A673 (cell line): ENCODE results near the gene PRKAR2B. TPM values are rescaled to one million over a fixed set of nuclear protein-coding genes. Genes with fewer than 3 reads are reported as not detected.

Experiments used
- BruUV-seq: library from RNA; stranded (reverse); fragments of 400-500 nt; replicated peaks from 2 replicates; lab custom pipeline; 2021; lab: Mats Ljungman, UMichigan
- CTCF ChIA-PET: fragments of 300-600 bp; sonication (Branson Sonifier 250); formaldehyde crosslinking; loops from one replicate; lab custom pipeline; 2022; ENCODE audit warnings: antibody characterized with exemption; lab: Charles Lee
- POLR2A ChIA-PET: fragments of 300-600 bp; sonication (Branson Sonifier 250); formaldehyde crosslinking; loops from one replicate; lab custom pipeline; 2022; ENCODE audit warnings: antibody characterized with exemption; ENCODE audit not compliant: low non-redundant PET; lab: Charles Lee
- DNase-seq: peaks from one replicate; pipeline ENCODE4 v3.0.0-alpha.2; 2015; ENCODE audit warnings: low spot score
- H3K27ac ChIP-seq: fragments of 200-600 bp; sonication (generic); 2 replicates; pipeline ENCODE4 v1.5.1; 2016; ENCODE audit warnings: mixed run types, low read depth, mild to moderate bottlenecking, mixed read lengths, antibody characterized with exemption, low read length; ENCODE audit not compliant: poor library complexity, severe bottlenecking
- H3K27me3 ChIP-seq: fragments of 200-600 bp; sonication (generic); replicated peaks from 2 replicates; pipeline ENCODE4 v1.6.1; 2017; ENCODE audit warnings: mixed run types, low read depth, mild to moderate bottlenecking, mixed read lengths, antibody characterized with exemption, low read length; ENCODE audit not compliant: insufficient read depth, poor library complexity
- H3K36me3 ChIP-seq: fragments of 200-600 bp; sonication (generic); 2 replicates; pipeline ENCODE4 v1.6.1; 2016; ENCODE audit warnings: mixed run types, mild to moderate bottlenecking, mixed read lengths, antibody characterized with exemption, low read length; ENCODE audit not compliant: insufficient read depth, poor library complexity, severe bottlenecking
- H3K4me1 ChIP-seq: fragments of 200-600 bp; sonication (generic); 2 replicates; pipeline ENCODE4 v1.6.1; 2017; ENCODE audit warnings: mixed run types, mild to moderate bottlenecking, mixed read lengths, antibody characterized with exemption, low read length; ENCODE audit not compliant: insufficient read depth, poor library complexity, severe bottlenecking
- H3K4me3 ChIP-seq: fragments of 200-600 bp; sonication (generic); 2 replicates; pipeline ENCODE4 v1.5.1; 2016; ENCODE audit warnings: low read depth, mixed run types, mild to moderate bottlenecking, mixed read lengths, low read length; ENCODE audit not compliant: poor library complexity, severe bottlenecking
- H3K9me3 ChIP-seq: fragments of 200-600 bp; sonication (generic); 2 replicates; pipeline ENCODE4 v1.6.1; 2016; ENCODE audit warnings: mixed run types, low read depth, mild to moderate bottlenecking, mixed read lengths, antibody characterized with exemption, low read length; ENCODE audit not compliant: poor library complexity, severe bottlenecking
- CTCF ChIP-seq: fragments of 300-800, 200-600 bp; sonication (generic); conservative IDR thresholded peaks from 2 replicates; pipeline ENCODE4 v1.5.1; 2017; ENCODE audit warnings: low read depth, mild to moderate bottlenecking, antibody characterized with exemption, low read length, moderate library complexity, mixed read lengths
- EZH2 ChIP-seq: fragments of 200-600 bp; sonication (generic); IDR thresholded peaks from 2 replicates; pipeline ENCODE4 v1.6.1; 2017; ENCODE audit warnings: borderline replicate concordance, low read depth, mild to moderate bottlenecking, mixed read lengths, antibody characterized with exemption, low read length; ENCODE audit not compliant: poor library complexity, severe bottlenecking
- intact Hi-C: fragments of 100-400 bp; cut with micrococcal nuclease; formaldehyde crosslinking; loops from one replicate; pipeline ENCODE4 v1.10.0; 2022; ENCODE audit not compliant: unreplicated experiment
- total RNA-seq: library from RNA; stranded (reverse); gene quantifications from 2 replicates; pipeline ENCODE4 v1.2.3, GENCODE V29; 2021

PRKAR2B gene
- total RNA-seq, 1 experiment from 2014 or later: 4.8 TPM

GRCh38 chr7:107179326-107180164 lies 135.0 kb downstream of the PRKAR2B start:
- TF ChIP-seq EZH2 (no peak), CTCF (no peak)
- Histone ChIP-seq H3K36me3 (peaks cover 12% of the 10 kb centered on the region), H3K27ac (peak overlapping the region; percentile 70), H3K27me3 (no peaks in the 10 kb centered on the region), H3K9me3 (no peaks in the 10 kb centered on the region), H3K4me1 (peaks cover 13% of the 10 kb centered on the region), H3K4me3 (no peak overlapping the region)
- ChIA-PET CTCF (interaction anchor here (0.7 kb wide), 1 partner anchor 695 kb away, joined by 3 read pairs; no protein-coding TSS in a partner anchor), POLR2A (no interaction called here)
- DNase-seq: no peak
- no TSS peak for BruUV-seq
- intact Hi-C loops: no loop called here

GRCh38 chr7:107180378-107180777 lies 135.9 kb downstream of the PRKAR2B start:
- peak; percentile 73 for DNase-seq
- Histone ChIP-seq H3K27me3 (no peaks in the 10 kb centered on the region), H3K27ac (peak overlapping the region; percentile 70), H3K4me3 (no peak overlapping the region), H3K4me1 (peaks cover 13% of the 10 kb centered on the region), H3K9me3 (no peaks in the 10 kb centered on the region), H3K36me3 (peaks cover 12% of the 10 kb centered on the region)
- ChIA-PET POLR2A (no interaction called here), CTCF (interaction anchor here (0.7 kb wide), 1 partner anchor 694 kb away, joined by 3 read pairs; no protein-coding TSS in a partner anchor)
- BruUV-seq: no TSS peak
- intact Hi-C loops: no loop called here
- TF ChIP-seq EZH2 (no peak), CTCF (no peak)

- no TSS peak for BruUV-seq
- H3K27ac ChIP-seq: peak overlapping the region; percentile 70
- H3K27me3 ChIP-seq: no peaks in the 10 kb centered on the region
- TF ChIP-seq EZH2 (no peak), CTCF (no peak)
- CTCF ChIA-PET: no interaction called here
- DNase-seq: no peak
- POLR2A ChIA-PET: no interaction called here
- intact Hi-C loops: no loop called here
- no peaks in the 10 kb centered on the region for H3K9me3 ChIP-seq
- H3K4me3 ChIP-seq: no peak overlapping the region
- peaks cover 14% of the 10 kb centered on the region for H3K36me3 ChIP-seq
- H3K4me1 ChIP-seq: peaks cover 13% of the 10 kb centered on the region
Observed at GRCh38 chr7:107181172-107181571, 136.7 kb downstream of the PRKAR2B start.
